Adipocyte (in vitro differentiated cells): ENCODE results near the gene NCCRP1.
A peak's percentile ranks its signal among the peaks of the same experiment; 100 is the strongest.
"Not testable (repeated sequence)": the region's sequence is repeated elsewhere in the genome, so short reads cannot be mapped to it uniquely, and the experiment has no call there.

ENCODE experiments used
- DNase-seq: peaks from one replicate; pipeline ENCODE4 v3.0.0-alpha.2; 2015; ENCODE audit warnings: low read depth
- H3K27me3 ChIP-seq: replicated peaks from 2 replicates; pipeline ENCODE4 v1.7.0; 2013; ENCODE audit warnings: mild to moderate bottlenecking, low read length, moderate library complexity; ENCODE audit not compliant: control insufficient read depth, insufficient read depth
- H3K36me3 ChIP-seq: 2 replicates; pipeline ENCODE4 v1.7.0; 2013; ENCODE audit warnings: low read length, mild to moderate bottlenecking, moderate library complexity; ENCODE audit not compliant: control insufficient read depth, insufficient read depth, severe bottlenecking
- H3K4me1 ChIP-seq: 2 replicates; pipeline ENCODE4 v1.7.0; 2013; ENCODE audit warnings: mild to moderate bottlenecking, low read length, moderate library complexity; ENCODE audit not compliant: control insufficient read depth, insufficient read depth
- H3K4me3 ChIP-seq: 2 replicates; pipeline ENCODE4 v1.7.0; 2013; ENCODE audit warnings: mild to moderate bottlenecking, low read length, moderate library complexity
- H3K9ac ChIP-seq: 2 replicates; pipeline ENCODE4 v1.7.0; 2013; ENCODE audit warnings: mild to moderate bottlenecking, low read length, moderate library complexity
- H3K9me3 ChIP-seq: 2 replicates; pipeline ENCODE4 v1.7.0; 2013; ENCODE audit warnings: mild to moderate bottlenecking, low read length, moderate library complexity; ENCODE audit not compliant: control insufficient read depth

Gene NCCRP1

DNA sequence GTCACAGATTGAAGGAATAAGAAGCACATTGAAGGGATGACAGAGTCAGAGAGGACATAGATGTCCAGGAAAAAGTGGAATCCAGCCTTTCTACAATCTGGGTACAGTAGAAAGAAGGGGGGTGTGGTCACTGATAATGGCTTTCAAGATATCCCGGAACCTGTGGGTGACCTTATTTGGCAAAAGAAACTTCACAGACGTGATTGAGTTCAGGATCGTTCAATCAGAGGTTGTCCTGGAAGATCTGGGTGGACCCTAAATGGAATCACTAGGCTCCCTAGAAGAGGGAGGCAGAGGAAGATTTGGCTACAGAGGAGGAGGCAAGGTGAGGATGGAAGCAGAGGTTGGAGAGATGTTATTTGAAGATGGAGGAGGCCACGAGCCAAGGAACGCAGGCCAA is 20.3 kb downstream of the NCCRP1 start:
- Histone ChIP-seq H3K4me1 (no peaks in the 10 kb centered on the region), H3K9me3 (peaks cover 16% of the 10 kb centered on the region), H3K27me3 (peaks cover 25% of the 10 kb centered on the region), H3K4me3 (no peak overlapping the region), H3K36me3 (no peaks in the 10 kb centered on the region), H3K9ac (no peak overlapping the region)
- no peak for DNase-seq

DNA sequence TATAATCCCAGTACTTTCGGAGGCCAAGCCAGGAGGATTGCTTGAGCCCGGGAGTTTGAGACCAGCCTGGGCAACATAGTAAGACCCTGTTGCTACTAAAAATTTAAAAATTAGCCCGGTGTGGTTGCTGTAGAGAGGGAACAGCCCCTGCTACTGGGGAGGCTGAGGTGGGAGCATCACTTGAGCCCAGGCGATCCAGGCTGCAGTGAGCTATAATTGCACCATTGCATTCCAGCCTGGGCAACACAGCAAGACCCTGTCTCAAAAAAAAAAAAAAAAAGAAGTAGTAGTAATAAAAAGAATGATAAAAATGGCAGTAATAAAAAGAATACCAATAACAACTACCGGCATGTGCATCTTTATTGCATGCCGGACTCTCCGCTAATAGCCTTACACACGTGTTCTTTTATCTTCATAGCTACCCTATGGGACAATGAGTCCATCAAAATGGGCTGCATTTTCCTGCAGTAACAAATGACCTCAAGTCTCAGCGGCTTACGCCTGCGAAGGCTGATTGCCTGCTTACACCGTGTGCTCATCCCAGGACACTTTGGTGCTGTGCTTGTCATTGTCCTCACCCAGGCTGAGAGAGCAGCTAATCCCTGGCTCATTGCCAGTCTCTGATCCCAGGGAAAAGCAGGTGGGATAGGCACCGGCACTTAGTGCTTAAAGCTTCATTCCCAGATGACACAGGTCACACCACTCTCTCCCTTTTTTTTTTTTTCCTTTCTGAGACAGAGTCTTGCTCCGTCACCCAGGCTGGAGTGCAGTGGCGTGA is 21.7 kb downstream of the NCCRP1 start:
- Histone ChIP-seq H3K36me3 (no peaks in the 10 kb centered on the region), H3K4me3 (no peak overlapping the region), H3K4me1 (no peaks in the 10 kb centered on the region), H3K9me3 (peaks cover 16% of the 10 kb centered on the region), H3K27me3 (peaks cover 28% of the 10 kb centered on the region), H3K9ac (no peak overlapping the region)
- DNase-seq: no peak

DNA sequence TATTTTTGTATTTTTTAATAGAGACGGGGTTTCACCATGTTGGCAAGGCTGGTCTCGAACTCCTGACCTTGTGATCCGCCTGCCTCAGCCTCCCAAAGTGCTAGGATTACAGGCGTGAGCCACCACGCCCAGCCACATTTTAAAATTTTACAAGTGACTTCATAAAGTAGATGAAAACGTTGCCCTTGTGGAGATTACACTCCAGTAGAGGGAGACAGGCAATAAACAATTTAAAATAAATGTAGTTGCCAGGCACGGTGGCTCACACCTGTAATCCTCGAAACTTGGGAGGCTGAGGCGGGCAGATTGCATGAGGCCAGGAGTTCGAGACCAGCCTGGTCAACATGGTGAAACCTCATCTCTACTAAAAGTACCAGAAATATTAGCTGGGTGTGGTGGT is 22.3 kb downstream of the NCCRP1 start:
- Histone ChIP-seq H3K27me3 (peaks cover 29% of the 10 kb centered on the region), H3K9me3 (peaks cover 16% of the 10 kb centered on the region)
- not testable (repeated sequence) for H3K36me3 ChIP-seq, H3K9ac ChIP-seq, DNase-seq, H3K4me3 ChIP-seq, H3K4me1 ChIP-seq

DNA sequence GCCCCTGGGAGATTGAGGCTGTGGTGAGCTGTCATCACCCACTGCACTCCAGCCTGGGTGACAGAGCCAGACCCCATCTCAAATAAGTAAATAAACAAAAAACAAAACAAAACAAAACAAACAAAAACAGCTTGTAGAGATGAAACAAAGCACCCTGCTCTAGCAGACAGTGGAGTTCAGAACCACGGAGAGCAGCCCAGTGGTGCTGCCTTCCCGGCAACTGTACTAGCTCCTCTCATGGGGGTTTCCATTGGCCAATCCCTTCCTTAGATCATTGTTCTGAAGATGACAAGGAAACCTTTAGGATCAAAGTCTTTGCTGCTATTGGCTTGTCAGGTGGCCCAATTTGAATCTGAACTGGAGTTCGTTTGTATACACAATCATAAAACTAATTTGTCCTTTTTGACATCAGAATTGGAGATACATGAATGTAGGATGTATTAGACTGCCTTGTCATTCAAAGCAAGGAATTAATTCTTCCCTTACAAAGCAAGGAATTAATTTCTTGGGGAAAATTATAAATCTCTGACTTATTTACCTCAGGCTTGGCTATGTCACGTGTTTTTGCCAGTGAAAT is 27.0 kb downstream of the NCCRP1 start:
- Histone ChIP-seq H3K4me1 (no peaks in the 10 kb centered on the region), H3K9ac (no peak overlapping the region), H3K4me3 (no peak overlapping the region), H3K9me3 (no peaks in the 10 kb centered on the region), H3K27me3 (peaks cover 34% of the 10 kb centered on the region), H3K36me3 (no peaks in the 10 kb centered on the region)
- DNase-seq: peak; percentile 57

DNA sequence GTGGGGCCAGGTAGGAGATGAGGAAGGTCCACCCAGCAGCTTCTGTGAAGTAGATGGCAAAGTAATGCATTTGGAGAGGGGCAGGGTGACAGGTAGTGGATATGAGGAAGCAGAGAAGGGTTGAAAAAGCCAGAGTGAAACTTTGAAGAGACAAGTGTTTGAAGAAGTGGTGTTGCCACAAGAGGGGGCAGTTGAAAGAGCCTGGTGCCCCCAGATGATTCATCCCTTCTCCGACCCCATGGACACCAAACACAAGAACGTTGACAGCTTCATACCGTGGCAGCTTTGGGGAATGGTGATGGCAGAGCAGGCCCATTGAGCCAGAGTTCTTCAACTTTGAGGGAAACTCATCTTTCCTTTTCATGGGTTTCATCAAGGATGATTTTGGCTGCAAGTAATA is 28.1 kb downstream of the NCCRP1 start:
- H3K36me3 ChIP-seq: no peaks in the 10 kb centered on the region
- no peaks in the 10 kb centered on the region for H3K9me3 ChIP-seq
- no peak overlapping the region for H3K9ac ChIP-seq
- H3K27me3 ChIP-seq: peaks cover 34% of the 10 kb centered on the region
- no peaks in the 10 kb centered on the region for H3K4me1 ChIP-seq
- no peak overlapping the region for H3K4me3 ChIP-seq
- DNase-seq: no peak

DNA sequence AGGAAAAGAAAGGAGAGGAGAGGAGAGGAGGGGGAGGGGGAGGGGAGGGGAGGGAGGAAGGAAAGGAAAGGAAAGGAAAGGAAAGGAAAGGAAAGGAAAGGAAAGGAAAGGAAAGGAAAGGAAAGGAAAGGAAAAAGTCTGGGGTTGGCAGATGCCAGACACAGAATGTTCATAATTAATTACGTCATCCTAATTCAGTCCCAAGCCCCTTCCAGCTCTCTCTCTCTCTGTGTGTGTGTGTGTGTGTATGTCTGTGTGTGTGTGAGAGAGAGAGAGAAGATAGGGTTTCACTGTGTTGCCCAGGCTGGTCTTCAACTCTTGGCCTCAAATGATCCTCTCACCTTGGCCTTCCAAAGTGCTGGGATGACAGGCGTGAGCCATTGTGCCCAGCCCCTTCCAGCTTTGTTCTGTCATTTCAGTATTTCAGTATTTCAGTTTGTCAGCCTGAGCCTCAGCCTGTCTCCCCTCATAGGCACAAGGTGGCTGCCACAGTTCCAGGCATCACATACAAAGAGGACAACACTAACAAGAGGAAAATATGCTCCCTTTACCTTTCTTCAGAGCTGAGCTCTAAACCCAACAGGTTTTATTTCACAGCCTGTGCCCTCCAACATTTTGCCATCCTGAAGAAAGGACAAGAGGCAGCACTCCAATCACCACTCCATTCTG is 33.5 kb downstream of the NCCRP1 start:
- Histone ChIP-seq H3K27me3 (peaks cover 33% of the 10 kb centered on the region), H3K4me1 (no peaks in the 10 kb centered on the region), H3K4me3 (no peak overlapping the region), H3K36me3 (no peaks in the 10 kb centered on the region), H3K9ac (no peak overlapping the region), H3K9me3 (peaks cover 8% of the 10 kb centered on the region)
- DNase-seq: no peak

DNA sequence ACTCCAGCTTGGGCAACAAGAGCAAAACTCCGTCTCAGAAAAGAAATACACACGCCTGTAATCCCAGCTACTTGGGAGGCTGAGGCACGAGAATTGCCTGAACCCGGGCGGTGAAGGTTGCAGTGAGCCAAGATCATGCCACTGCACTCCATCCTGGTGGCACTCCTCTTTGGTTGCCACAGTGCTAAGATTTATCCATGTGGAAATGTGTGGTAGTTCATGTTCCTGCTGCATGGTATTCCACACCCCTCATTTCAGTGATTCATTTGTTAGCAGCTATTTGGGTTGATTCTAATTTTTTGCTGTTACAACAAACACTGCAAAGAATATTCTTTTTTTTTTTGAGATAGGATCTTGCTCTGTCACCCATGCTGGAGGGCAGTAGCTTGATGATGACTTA is 35.9 kb downstream of the NCCRP1 start:
- no peak overlapping the region for H3K9ac ChIP-seq
- H3K27me3 ChIP-seq: peaks cover 47% of the 10 kb centered on the region
- H3K4me3 ChIP-seq: no peak overlapping the region
- no peak for DNase-seq
- no peaks in the 10 kb centered on the region for H3K36me3 ChIP-seq
- H3K4me1 ChIP-seq: no peaks in the 10 kb centered on the region
- H3K9me3 ChIP-seq: peaks cover 8% of the 10 kb centered on the region

DNA sequence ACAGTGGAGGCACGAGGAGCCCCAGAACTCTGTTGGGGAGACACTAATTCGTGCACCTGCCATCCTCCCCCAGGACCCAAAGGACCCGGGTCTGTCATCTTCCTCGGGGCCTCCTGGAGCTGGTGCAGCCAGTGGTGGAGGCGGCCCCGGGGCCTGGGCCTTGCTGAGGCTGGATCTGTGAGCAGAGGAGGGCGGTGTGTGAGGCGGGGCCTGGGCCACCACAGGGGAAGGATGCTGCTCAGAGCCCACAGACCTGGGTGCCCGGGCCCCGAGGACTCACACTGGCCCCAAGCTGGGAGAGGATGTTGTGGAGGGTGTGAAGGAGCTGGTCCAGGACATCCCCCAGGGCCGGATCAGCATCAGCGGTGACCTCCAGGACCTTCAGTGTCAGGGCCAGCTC is 39.8 kb downstream of the NCCRP1 start:
- no peak overlapping the region for H3K9ac ChIP-seq
- DNase-seq: no peak
- H3K27me3 ChIP-seq: peaks cover 65% of the 10 kb centered on the region
- no peak overlapping the region for H3K4me3 ChIP-seq
- H3K4me1 ChIP-seq: no peaks in the 10 kb centered on the region
- no peaks in the 10 kb centered on the region for H3K36me3 ChIP-seq
- no peaks in the 10 kb centered on the region for H3K9me3 ChIP-seq

DNA sequence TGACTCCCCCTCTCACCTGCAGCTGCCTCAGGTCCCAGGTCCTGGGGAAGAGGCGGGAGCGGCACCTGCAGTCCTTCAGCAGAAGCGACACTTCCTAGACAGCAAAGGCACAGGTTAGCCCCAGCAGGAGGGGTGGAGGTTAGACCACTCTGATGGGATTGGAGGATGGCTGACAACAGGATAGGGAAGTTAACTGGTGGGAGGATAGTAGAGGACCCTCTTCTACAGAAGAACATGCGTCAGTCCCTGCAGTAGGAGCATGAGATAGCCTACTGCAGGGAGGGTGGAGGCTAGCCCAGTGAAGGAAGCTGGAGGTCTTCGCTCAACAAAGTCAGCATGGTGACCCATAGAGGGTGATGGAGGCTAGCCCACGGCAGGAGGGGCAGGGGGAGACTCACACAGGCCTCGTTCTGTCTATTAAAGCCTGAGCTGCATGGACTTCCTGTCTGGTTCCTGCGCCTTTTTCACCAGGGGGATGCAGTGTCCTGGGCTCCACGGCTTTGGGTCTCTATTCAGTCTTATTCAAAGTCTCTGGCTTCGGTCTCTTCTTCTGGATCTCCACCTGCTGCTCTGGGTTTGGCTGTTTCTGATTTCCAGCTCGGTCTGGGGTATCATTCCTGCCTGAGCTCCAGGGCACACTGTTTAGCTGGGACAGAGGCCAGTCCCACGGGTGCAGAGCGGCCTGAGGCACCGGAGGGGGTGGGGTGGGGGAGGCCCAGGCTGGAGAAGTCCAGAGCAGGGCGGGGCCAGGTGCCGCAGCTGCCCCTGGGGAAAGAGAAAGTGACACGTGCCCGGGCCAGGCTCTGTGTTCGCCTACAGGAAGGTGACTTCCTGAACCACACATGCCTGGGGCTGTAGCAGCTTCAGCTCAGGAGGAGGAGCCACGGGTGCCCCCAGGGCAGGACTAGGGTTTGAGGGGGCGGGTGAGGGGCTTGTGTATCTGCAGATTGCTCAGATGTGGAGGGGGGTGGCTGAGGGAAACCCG is 40.7 kb downstream of the NCCRP1 start:
- peaks cover 60% of the 10 kb centered on the region for H3K27me3 ChIP-seq
- H3K9ac ChIP-seq: no peak overlapping the region
- no peaks in the 10 kb centered on the region for H3K4me1 ChIP-seq
- H3K4me3 ChIP-seq: no peak overlapping the region
- no peaks in the 10 kb centered on the region for H3K36me3 ChIP-seq
- H3K9me3 ChIP-seq: no peaks in the 10 kb centered on the region
- no peak for DNase-seq

DNA sequence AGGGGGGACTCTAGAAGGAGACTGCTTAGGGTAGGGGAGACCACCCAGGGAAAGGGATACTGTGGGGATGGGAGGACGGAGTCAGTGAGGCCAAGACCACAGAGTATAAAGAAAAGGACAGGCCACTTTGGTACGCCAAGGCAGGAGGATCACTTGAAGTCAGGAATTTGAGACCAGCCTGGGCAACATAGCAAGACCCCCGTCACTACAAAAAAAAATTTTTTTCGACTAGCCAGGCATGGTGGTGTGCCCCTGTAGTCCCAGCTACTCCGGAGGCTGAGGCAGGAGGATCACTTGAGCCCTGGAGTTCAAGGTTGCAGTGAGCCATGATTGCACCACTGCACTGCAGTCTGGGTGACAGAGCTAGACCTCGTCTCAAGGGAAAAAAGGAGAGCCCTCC is 41.4 kb downstream of the NCCRP1 start:
- no peak overlapping the region for H3K4me3 ChIP-seq
- no peaks in the 10 kb centered on the region for H3K9me3 ChIP-seq
- no peak overlapping the region for H3K9ac ChIP-seq
- no peaks in the 10 kb centered on the region for H3K4me1 ChIP-seq
- no peak for DNase-seq
- peaks cover 60% of the 10 kb centered on the region for H3K27me3 ChIP-seq
- no peaks in the 10 kb centered on the region for H3K36me3 ChIP-seq

DNA sequence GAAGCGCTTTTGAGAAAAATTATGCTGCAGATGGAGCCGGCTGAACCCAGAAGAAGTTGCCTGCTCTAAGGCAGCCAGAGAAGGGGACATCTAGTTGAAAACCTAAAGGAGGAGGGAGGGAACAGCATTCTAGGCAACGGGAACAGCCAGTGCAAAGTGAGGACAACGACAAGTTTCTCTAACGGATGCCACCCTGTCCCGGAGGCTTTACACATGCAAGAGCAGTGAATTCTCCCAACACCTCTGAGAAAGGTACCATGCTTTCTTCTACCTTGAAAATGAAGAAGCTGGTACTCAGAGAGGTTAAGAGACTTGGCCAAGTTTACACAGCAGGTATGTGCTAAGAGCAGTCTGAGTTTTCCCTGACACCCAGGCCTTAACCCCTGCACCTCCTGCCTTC is 42.2 kb downstream of the NCCRP1 start:
- H3K9me3 ChIP-seq: no peaks in the 10 kb centered on the region
- no peaks in the 10 kb centered on the region for H3K36me3 ChIP-seq
- no peak for DNase-seq
- H3K4me1 ChIP-seq: no peaks in the 10 kb centered on the region
- peaks cover 53% of the 10 kb centered on the region for H3K27me3 ChIP-seq
- H3K4me3 ChIP-seq: no peak overlapping the region
- H3K9ac ChIP-seq: no peak overlapping the region
